ENCODE measurements around the gene HPDL.

- no peak for TF ChIP-seq SMC3 (IDR thresholded peaks at IDR 0.05; ENCODE audit: low read depth, low read length)
- TF ChIP-seq, protein P1, sequence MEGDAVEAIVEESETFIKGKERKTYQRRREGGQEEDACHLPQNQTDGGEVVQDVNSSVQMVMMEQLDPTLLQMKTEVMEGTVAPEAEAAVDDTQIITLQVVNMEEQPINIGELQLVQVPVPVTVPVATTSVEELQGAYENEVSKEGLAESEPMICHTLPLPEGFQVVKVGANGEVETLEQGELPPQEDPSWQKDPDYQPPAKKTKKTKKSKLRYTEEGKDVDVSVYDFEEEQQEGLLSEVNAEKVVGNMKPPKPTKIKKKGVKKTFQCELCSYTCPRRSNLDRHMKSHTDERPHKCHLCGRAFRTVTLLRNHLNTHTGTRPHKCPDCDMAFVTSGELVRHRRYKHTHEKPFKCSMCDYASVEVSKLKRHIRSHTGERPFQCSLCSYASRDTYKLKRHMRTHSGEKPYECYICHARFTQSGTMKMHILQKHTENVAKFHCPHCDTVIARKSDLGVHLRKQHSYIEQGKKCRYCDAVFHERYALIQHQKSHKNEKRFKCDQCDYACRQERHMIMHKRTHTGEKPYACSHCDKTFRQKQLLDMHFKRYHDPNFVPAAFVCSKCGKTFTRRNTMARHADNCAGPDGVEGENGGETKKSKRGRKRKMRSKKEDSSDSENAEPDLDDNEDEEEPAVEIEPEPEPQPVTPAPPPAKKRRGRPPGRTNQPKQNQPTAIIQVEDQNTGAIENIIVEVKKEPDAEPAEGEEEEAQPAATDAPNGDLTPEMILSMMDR (conservative IDR thresholded peaks at IDR 0.05; ENCODE audit: low read depth, low read length): no peak
- TF ChIP-seq BHLHE40 (IDR thresholded peaks at IDR 0.05; ENCODE audit: low read depth, low read length): no peak
- TF ChIP-seq RAD21 (IDR thresholded peaks at IDR 0.05; ENCODE audit: low read length): no peak
- no peak for TF ChIP-seq MAFK (IDR thresholded peaks at IDR 0.05; ENCODE audit: low read depth, low read length)
- no peak for TF ChIP-seq USF2 (IDR thresholded peaks at IDR 0.05; ENCODE audit: low read depth, low read length)
- no peak for TF ChIP-seq FOS (IDR thresholded peaks at IDR 0.05; ENCODE audit: low read depth, low read length)
- TF ChIP-seq POLR2A (IDR thresholded peaks at IDR 0.05; ENCODE audit: low read depth, low read length): no peak
- TF ChIP-seq CHD1 (IDR thresholded peaks at IDR 0.05; ENCODE audit: low read depth, low read length): no peak
- TF ChIP-seq, protein P2, sequence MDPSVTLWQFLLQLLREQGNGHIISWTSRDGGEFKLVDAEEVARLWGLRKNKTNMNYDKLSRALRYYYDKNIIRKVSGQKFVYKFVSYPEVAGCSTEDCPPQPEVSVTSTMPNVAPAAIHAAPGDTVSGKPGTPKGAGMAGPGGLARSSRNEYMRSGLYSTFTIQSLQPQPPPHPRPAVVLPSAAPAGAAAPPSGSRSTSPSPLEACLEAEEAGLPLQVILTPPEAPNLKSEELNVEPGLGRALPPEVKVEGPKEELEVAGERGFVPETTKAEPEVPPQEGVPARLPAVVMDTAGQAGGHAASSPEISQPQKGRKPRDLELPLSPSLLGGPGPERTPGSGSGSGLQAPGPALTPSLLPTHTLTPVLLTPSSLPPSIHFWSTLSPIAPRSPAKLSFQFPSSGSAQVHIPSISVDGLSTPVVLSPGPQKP (IDR thresholded peaks at IDR 0.05; ENCODE audit: borderline replicate concordance, low read depth, low read length): no peak
- no peak for TF ChIP-seq RFX5 (IDR thresholded peaks at IDR 0.05; ENCODE audit: low read depth, low read length)
- TF ChIP-seq CEBPB (IDR thresholded peaks at IDR 0.05; ENCODE audit: low read depth, low read length): no peak
- no peak for TF ChIP-seq MAZ (IDR thresholded peaks at IDR 0.05; ENCODE audit: borderline replicate concordance, low read depth, low read length)
Measured at GRCh38 chr1:45346473-45346872, 19.8 kb downstream of the HPDL start.

Data from IMR-90 (cell line).